22Rv1 (cell line): ENCODE results near the gene RALGAPA1.

Source experiments
- CTCF ChIP-seq: fragments of 450-650 bp; IDR thresholded peaks from 2 replicates; pipeline ENCODE4 v1.5.1; 2017; ENCODE audit warnings: mild to moderate bottlenecking
- ZFX ChIP-seq: fragments of 450-650 bp; IDR thresholded peaks from 2 replicates; pipeline ENCODE4 v1.6.1; 2017; ENCODE audit warnings: antibody characterized with exemption, borderline replicate concordance

GRCh38 chr14:35495278-35495677 lies 313.8 kb downstream of the RALGAPA1 start:
- TF ChIP-seq CTCF (no peak), ZFX (no peak)
